Head of caudate nucleus (tissue), 42 donors: Measurements from ENCODE around the gene NUTM2G.
"Not testable (repeated sequence)": the region's sequence is repeated elsewhere in the genome, so short reads cannot be mapped to it uniquely, and the experiment has no call there.

ENCODE experiments used
- DNase-seq, 42 donors: peaks; one replicate each; pipeline versions ENCODE4 v3.0.0 to v3.0.0-alpha.2; 2020 to 2021; ENCODE audit warnings: mixed read lengths in 7 of 42
- intact Hi-C: fragments of 100-400 bp; cut with DNase I; formaldehyde crosslinking; loops from one replicate; pipeline ENCODE4 v1.15.0; 2022

Gene NUTM2G, protein sequence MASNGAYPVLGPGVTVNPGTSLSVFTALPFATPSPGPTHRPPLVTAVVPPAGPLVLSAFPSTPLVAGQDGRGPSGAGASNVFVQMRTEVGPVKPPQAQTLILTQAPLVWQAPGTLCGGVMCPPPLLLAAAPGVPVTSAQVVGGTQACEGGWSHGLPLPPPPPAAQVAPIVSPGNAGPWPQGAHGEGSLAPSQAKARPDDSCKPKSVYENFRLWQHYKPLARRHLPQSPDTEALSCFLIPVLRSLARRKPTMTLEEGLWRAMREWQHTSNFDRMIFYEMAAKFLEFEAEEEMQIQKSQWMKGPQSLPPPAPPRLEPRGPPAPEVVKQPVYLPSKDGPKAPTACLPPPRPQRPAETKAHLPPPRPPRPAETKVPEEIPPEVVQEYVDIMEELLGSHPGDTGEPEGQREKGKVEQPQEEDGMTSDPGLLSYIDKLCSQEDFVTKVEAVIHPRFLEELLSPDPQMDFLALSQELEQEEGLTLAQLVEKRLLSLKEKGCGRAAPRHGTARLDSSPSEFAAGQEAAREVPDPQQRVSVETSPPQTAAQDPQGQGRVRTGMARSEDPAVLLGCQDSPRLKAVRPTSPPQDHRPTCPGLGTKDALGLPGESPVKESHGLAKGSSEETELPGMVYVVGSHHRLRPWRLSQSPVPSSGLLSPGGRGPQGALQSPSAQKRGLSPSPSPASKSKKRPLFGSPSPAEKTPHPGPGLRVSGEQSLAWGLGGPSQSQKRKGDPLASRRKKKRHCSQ

DNA sequence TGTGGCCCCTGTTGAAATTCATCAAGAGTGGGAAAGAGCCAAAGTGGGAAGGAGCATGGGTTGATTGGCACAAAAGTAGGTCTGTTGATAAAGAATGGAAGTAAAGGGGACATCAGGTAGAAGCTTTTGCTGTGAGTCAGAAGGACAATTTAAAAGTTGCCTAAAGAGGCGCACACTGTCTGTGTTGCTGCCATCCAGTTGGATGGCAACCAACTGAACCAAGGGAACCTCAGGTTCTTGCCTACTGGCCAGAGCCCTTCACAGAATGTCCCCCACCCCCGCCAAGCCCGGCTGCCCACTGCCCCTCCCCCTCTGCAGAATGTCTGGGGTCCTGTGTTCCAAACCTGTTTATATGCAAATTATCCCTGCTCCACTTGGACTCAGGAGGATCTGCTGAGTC is at the start of gene NUTM2G:
TSS of gene NUTM2G (plus strand) at position 301 of the 400 bp plus-strand sequence. CDS start 182 bp downstream, outside the sequence.
- DNase-seq, intact Hi-C loops: not testable (repeated sequence)

DNA sequence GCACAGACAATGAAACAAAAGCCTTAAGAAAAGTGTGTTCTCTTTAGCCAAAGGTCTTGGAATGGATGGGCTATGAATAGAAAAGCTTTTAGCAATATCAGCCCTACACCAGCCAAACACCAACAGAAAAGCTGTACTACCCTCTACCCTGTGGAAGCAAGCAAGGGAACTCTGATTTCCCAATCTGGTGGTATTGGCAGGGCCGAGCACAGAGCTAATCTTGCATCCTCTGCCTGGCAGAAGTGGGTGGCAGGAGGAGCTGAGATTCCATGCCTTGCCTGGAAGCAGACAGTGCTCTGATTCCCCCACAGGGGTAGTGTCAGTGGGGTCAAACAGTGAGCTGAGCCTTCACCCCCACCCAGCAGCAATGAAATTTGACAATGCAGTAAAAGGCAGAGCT is 44.7 kb upstream of the NUTM2G start:
- intact Hi-C loops: no loop called here
- no peak for DNase-seq

- intact Hi-C loops: no loop called here
- no peak for DNase-seq
Observed at GRCh38 chr9:96884443-96884842, 44.2 kb upstream of the NUTM2G start.

DNA sequence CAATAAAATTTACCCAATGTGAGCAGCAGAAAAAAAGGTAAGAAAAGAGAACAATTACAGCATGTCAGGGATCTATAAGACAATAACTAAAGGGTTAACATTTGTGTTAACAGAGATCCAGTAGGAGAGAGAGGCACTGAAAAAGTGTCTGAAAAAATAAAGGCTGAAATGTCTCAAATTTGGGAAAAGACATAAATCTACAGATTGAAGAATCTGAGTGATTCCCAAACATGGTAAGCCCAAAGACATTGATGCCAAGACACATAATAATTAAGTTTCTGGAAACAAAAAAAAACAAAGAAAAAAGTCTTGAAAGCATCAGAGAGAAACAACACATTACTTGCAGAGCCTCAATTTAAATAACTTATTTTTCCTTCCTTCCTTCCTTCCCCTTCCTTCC is 43.2 kb upstream of the NUTM2G start:
- no peak for DNase-seq
- intact Hi-C loops: no loop called here

DNA sequence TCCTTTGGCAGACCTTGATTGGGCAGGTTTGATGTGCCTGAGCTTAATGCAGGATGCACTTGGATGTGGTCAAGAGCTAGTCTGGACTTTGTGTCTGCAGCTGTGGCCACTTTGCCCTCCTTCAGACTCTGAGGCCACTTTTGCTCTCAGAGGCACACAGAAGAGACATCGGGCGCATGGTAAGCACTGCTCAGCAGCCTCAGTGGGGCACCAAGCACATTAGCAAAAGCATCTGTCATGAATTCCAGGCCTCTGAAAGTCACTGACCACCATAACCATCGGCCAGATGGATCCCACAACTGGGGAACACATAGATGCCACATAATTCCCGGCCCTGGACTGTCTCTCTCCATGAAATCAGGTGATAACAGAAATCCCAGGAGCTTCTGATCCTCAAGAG is 40.1 kb upstream of the NUTM2G start:
- no peak for DNase-seq
- intact Hi-C loops: no loop called here

DNA sequence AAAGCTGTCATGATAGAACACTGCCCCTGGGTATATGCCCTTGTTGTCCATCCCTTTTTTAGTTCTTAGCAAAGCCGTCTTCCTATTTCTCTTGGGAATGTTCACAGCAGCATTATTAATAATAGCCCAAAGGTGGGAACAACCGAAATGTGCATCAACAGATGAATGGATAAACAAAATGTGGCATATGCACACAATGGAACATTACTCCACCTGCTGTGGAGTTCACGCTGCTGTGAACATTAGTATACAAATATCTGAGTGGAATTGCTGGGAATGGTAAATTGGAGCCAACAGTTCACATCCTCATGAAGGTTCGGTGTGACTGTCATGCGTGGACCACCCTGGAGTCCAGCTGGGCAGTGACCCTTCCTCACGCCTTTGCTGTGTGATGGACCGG is 36.5 kb upstream of the NUTM2G start:
- DNase-seq: no peak
- intact Hi-C loops: no loop called here

- intact Hi-C loops, DNase-seq: not testable (repeated sequence)
Observed at GRCh38 chr9:96900010-96900409, 28.6 kb upstream of the NUTM2G start.

DNA sequence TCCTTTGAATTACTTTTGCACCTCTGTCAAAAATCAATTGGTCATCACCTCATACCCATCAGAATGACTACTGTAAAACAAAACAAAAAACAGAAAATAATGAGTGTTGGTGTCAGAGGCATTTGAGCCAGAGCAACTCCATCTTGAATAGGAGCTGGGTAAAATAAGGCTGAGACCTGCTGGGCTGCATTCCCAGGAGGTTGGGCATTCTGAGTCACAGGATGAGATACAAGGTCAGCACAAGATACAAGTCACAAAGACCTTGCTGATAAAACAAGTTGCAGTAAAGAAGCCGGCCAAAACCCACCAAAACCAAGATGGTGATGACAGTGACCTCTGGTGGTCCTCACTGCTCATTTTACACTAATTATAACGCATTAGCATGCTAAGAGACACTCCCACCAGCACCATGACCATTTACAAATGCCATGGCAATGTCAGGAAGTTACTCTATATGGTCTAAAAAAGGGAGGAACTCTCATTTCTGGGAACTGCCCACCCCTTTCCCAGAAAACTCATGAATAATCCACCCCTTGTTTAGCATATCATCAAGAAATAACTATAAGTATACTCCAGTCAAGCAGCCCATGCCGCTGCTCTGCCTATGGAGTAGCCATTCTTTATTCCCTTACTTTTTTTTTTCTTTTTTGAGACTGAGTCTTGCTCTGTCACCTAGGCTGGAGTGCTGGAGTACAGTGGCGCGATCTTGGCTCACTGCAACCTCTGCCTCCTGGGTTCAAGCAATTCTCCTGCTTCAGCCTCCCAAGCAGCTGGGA is 23.5 kb upstream of the NUTM2G start:
- DNase-seq, intact Hi-C loops: not testable (repeated sequence)

DNA sequence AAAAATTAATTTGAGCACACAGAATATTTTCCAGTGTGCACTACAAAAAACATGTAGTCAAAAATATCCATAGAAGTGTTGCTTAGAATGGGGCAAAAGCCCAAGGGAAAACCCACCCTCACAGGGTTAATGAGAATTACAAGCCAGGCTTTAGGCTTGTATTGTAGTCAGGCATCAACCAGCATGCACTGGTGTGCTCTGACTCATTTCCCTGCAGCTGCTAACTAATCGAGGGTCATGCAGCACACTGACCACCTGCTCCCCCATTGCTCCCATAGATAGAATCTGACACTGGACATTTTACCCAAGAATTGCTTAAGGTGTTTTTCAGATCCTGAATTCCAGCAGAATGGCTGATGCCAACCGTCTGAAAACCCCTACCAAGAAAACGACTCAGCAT is 20.2 kb upstream of the NUTM2G start:
- DNase-seq, intact Hi-C loops: not testable (repeated sequence)

DNA sequence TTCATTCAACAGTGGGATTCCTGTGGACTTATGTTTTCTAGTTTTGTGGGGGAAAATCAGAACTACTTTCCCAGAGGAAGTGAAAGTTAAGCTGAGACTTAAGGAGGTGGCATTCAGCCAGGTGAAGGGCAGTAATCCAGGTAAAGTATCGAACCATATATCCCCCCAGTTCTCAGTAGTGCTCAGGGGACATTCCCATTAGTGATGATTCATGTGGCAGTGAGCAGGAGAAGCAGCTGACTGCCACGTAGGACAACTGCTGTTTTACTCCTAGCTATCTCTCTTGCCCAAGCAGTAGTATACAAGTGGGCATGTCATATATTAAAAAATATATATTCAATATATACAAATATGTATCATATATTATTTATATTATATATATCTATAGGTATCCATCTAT is 13.1 kb upstream of the NUTM2G start:
- intact Hi-C loops, DNase-seq: not testable (repeated sequence)

- intact Hi-C loops, DNase-seq: not testable (repeated sequence)
Observed at GRCh38 chr9:96916531-96916930, 12.1 kb upstream of the NUTM2G start.

- DNase-seq, intact Hi-C loops: not testable (repeated sequence)
Observed at GRCh38 chr9:96918550-96918949, 10.1 kb upstream of the NUTM2G start.

DNA sequence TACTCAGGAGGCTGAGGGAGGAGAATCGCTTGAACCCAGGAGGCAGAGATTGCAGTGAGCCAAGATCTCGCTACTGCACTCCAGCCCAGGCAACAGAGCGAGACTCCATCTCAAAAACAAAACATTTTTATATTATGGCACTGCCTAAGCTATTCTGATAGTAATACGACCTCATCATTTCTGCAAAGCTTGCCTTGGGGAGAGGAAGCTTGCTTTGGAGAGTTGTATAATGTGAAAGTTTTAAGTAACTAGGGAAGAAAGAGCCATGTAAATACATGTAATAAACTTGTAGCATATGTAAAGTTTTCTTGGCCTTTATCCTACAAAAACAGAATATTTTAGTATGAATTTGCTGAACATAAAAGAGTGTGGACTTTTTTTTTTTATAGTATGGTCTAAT is 7.8 kb upstream of the NUTM2G start:
- intact Hi-C loops, DNase-seq: not testable (repeated sequence)

DNA sequence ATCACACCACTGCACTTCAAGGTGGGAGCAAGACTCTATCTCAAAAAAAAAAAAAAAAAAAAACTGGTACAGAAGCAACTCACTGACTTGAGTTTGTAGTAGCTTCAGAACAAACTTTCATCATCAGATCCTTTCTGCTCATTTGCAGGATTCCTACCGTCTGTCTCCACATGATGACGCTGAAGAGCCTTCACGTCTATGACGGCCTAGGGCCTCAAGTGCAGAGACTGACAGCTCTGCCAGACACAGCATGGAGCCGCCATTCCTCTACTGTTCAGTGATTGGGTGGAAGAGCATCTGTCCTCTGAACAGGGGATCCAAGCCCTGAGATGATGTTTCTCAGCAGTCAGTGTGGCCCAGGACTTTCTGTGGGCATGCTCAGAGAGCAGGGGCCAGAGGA is 3.1 kb upstream of the NUTM2G start:
- DNase-seq, intact Hi-C loops: not testable (repeated sequence)

- intact Hi-C loops, DNase-seq: not testable (repeated sequence)
Observed at GRCh38 chr9:96931665-96932064, 3.0 kb downstream of the NUTM2G start.

GRCh38 chr9:96934097-96934496 is 5.5 kb downstream of the NUTM2G start:
- DNase-seq, intact Hi-C loops: not testable (repeated sequence)

- DNase-seq, intact Hi-C loops: not testable (repeated sequence)
Observed at GRCh38 chr9:96934706-96935105, 6.1 kb downstream of the NUTM2G start.

- DNase-seq, intact Hi-C loops: not testable (repeated sequence)
Observed at GRCh38 chr9:96935401-96935800, 6.8 kb downstream of the NUTM2G start.

DNA sequence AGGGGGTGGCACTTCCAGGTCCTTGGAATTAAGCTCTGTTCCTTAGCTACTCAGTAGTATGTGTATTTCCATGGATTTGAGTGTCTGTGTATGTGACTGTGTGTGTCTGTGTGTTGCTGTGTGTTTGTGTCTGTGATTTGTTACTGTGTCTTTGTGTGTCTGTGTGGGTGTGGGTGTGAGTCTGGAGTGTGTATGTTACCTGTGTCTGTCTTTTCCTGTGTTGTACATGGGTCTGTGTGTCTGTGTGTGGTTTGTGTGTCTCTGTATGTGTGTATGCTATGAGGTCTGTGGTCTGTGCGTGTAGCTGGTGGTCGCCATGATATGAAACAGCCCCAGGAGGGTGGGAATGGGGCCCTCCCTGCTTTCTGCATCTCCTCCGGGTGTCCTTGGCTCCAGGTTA is 8.8 kb downstream of the NUTM2G start:
- intact Hi-C loops: not testable (repeated sequence)

More for the DNA sequence above, 8.8 kb downstream of the NUTM2G start:
- not testable (repeated sequence) for DNase-seq
